Psoas muscle (tissue), 8 donors: Measurements from ENCODE around the gene HEPN1. TPM values are rescaled to one million over a fixed set of nuclear protein-coding genes. Genes with fewer than 3 reads are reported as not detected.
A peak's percentile ranks its signal among the peaks of the same experiment; 100 is the strongest.

Experiments
- ATAC-seq, 4 donors: fragments of 200-7000 bp; cut with Tn5 transposase; one replicate each; pipeline ENCODE4 v1.9.1; 2020; ENCODE audit warnings: moderate library complexity in 3 of 4, mild to moderate bottlenecking in 2 of 4
- DNase-seq, 2 donors: peaks; one replicate each; pipeline ENCODE4 v3.0.0-alpha.2; 2020
- H3K27ac ChIP-seq: fragments of 200-600 bp; one replicate; pipeline ENCODE4 v1.8.0; 2022
- H3K27me3 ChIP-seq, 3 donors: fragments of 200-600 bp in 1 of 3; one replicate each; pipeline versions ENCODE4 v1.6.1 to v1.8.0; 2013 to 2022; ENCODE audit warnings: low read length in 2 of 3, mild to moderate bottlenecking in 2 of 3, moderate library complexity in 1 of 3; ENCODE audit not compliant: insufficient read depth in 3 of 3
- H3K36me3 ChIP-seq, 2 donors: fragments of 200-600 bp in 1 of 2; one replicate each; pipeline versions ENCODE4 v1.6.1 to v1.8.0; 2013 to 2022; ENCODE audit warnings: low read depth in 1 of 2, mild to moderate bottlenecking in 1 of 2, moderate library complexity in 1 of 2; ENCODE audit not compliant: insufficient read depth in 1 of 2
- H3K4me1 ChIP-seq: fragments of 200-600 bp; one replicate; pipeline ENCODE4 v1.8.0; 2022
- H3K4me3 ChIP-seq: fragments of 200-600 bp; one replicate; pipeline ENCODE4 v1.8.0; 2022; ENCODE audit warnings: mild to moderate bottlenecking
- H3K9me3 ChIP-seq: fragments of 200-600 bp; one replicate; pipeline ENCODE4 v1.8.0; 2022
- CTCF ChIP-seq: fragments of 200-600 bp; IDR thresholded peaks from one replicate; pipeline ENCODE4 v1.8.0; 2022; ENCODE audit warnings: antibody characterized with exemption
- WGBS, 3 donors: extraction: QIAGEN DNeasy Blood & Tissue Kit; methylation state at CpG; one replicate each; pipeline versions ENCODE4 v1.1.6 to v1.1.7; 2013; 5-methylcytosine and 5-hydroxymethylcytosine counted together
- intact Hi-C, 2 donors: fragments of 100-400 bp; cut with DNase I; formaldehyde crosslinking; loops; one replicate each; pipeline versions ENCODE4 v1.11.0 to v1.14.2; 2022
- polyA plus RNA-seq, 3 donors: library from polyadenylated mRNA; stranded (reverse); fragments of 200-250 nt; gene quantifications; one replicate each; pipeline ENCODE4 v1.2.3, GENCODE V29; 2013
- total RNA-seq, 4 donors: library from RNA; stranded (reverse); fragmentation: NEBNext Ultra II Directional in 2 of 4; extraction: Animal tissue kit (Norgen Biotek cat#: 25700) in 2 of 4; gene quantifications; one replicate each; pipeline versions ENCODE4 v1.2.1 to v1.2.4, GENCODE V29; 2021 to 2023
- donor health status: healthy with polysubstance abuse.
- donor health status: DM: no; HTN: no; CAD: no; lungs with moderate emphysema.
- donor health status: Bipolar disorder and iron deficiency.
- donor health status: healthy.
- donor health status: DM: yes; HTN: yes; CAD: no.
- donor health status: DM: no; HTN: no; CAD: no.
- donor health status: DM: no; HTN: no; CAD: no.
- donor health status: DM: yes; HTN: yes; CAD: no.

The HEPN1 gene
- total and polyA plus RNA-seq, 7 donors: 0.01 to 0.04 TPM; not detected in 5

- DNase-seq (no peak), ATAC-seq (no peak)
- WGBS, 3 donors: 83 to 90% (median 89%) methylated on average over 14 of the region's 14 CpGs
- Histone ChIP-seq H3K4me3 (peak overlapping the region; percentile 57), H3K4me1 (peaks cover 5% of the 10 kb centered on the region), H3K27ac (no peak overlapping the region), H3K36me3 (peaks cover 0 to 5% of the 10 kb centered on the region in 2 donors), H3K27me3 (peaks cover 0 to 2% (median 0%) of the 10 kb centered on the region in 3 donors), H3K9me3 (no peaks in the 10 kb centered on the region)
- intact Hi-C loops: no loop called here
- no peak for TF ChIP-seq CTCF
Measured at GRCh38 chr11:124893781-124894401, 25.2 kb upstream of the HEPN1 start.

DNA sequence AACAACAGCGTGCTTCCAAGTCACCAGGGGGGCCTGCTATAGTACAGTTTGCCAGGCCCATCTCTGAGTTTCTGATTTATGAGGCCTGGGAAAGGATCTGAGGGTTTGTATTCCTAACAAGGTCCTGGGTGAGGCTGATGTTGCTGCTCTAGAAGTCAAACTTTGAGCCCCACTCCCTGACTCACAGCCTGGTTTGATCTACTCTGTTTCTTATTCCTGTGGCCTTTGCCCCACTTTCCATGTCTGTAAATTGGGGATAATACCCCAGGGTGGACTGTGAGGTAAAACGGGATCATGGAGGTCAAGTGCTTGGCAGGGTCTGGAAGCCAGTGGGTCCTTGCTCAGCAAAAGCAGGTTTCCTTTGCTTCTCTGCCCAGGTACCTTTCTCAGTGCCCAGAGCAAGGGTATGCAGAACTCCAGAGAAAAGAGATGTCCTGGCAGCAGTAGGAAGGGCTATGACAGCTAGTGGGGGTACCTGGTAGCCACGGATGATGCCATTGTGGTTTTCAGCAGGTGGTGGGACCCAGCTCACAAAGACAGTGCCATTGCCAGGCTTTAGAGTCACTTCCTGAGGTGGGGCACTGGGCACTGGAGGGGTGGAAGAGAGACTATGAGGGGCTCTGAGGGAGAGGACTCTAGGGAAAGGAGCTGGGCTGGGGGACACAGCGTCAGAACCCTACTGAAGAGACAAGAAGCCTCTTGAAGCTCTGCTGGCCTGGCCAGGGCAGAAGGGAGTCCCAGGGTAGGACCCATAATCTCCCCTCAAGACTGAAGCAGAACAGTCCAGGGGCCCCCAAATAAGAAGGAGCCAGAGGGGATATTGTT, 24.2 kb upstream of the HEPN1 start:
- ATAC-seq (no peak), DNase-seq (no peak)
- TF ChIP-seq CTCF: no peak
- no peak overlapping the region for H3K27ac ChIP-seq
- peaks cover 0 to 3% (median 2%) of the 10 kb centered on the region in 3 donors for H3K27me3 ChIP-seq
- no peaks in the 10 kb centered on the region for H3K9me3 ChIP-seq
- 67 to 76% (median 69%) methylated on average over 4 of the region's 4 CpGs for WGBS, 3 donors
- H3K36me3 ChIP-seq: peaks cover 0 to 5% of the 10 kb centered on the region in 2 donors
- intact Hi-C loops: no loop called here
- peak overlapping the region; percentile 57 for H3K4me3 ChIP-seq
- peaks cover 4% of the 10 kb centered on the region for H3K4me1 ChIP-seq

- Histone ChIP-seq H3K27me3 (peaks cover 0 to 8% (median 2%) of the 10 kb centered on the region in 3 donors), H3K4me1 (no peaks in the 10 kb centered on the region), H3K4me3 (peak overlapping the region; percentile 57), H3K36me3 (peaks cover 0 to 5% of the 10 kb centered on the region in 2 donors), H3K9me3 (no peaks in the 10 kb centered on the region), H3K27ac (peak overlapping the region; percentile 68)
- WGBS, 3 donors: 65 to 80% (median 67%) methylated on average over 18 to 20 of the region's 20 CpGs
- no peak for TF ChIP-seq CTCF
- ATAC-seq: no peak
- intact Hi-C loops: no loop called here
- DNase-seq: no peak
Measured at GRCh38 chr11:124895471-124895971, 23.5 kb upstream of the HEPN1 start.

DNA sequence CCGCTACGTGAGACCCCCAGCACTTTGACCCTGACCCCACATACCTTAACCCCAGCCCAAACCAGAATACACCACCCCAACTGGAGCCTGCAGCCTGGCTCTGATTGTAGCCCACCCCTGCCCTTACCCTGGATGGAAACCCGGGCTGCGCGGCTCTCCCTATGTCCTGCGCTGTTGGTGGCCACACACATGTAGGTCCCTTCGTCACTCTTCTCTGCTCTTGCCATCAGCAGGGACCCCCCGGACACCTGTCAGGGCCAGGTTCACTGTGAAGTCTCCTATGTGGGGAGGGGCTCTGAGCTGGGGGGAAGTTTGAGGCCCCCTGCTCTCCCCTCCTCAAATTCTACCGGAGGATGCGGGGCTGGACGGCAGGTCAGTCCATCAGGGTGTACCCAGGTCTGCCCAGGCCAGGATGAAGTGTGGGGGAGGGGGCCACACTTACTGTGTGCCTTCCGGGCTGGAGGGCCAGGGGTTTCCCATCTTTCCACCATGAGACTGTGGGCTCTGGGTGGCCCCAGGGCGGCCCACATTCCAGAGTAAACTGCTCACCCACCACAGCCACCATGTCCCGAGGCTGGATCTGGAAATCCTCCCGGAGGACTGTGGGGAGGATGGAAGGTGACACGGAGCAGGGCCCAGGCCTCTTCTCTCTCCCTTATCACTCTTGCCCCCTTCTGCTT, 22.8 kb upstream of the HEPN1 start:
- intact Hi-C loops: no loop called here
- peak overlapping the region; percentile 68 for H3K27ac ChIP-seq
- no peak for DNase-seq
- no peak for ATAC-seq
- peak overlapping the region; percentile 57 for H3K4me3 ChIP-seq
- TF ChIP-seq CTCF: no peak
- H3K36me3 ChIP-seq: peaks cover 0 to 5% of the 10 kb centered on the region in 2 donors
- 71 to 80% (median 72%) methylated on average over 14 to 16 of the region's 16 CpGs for WGBS, 3 donors
- no peaks in the 10 kb centered on the region for H3K9me3 ChIP-seq
- H3K4me1 ChIP-seq: no peaks in the 10 kb centered on the region
- peaks cover 0 to 15% (median 2%) of the 10 kb centered on the region in 3 donors for H3K27me3 ChIP-seq
